ENCODE results near the gene S1PR1. TPM values are rescaled to one million over a fixed set of nuclear protein-coding genes. Genes with fewer than 3 reads are reported as not detected.
"Not testable (repeated sequence)": the region's sequence is repeated elsewhere in the genome, so short reads cannot be mapped to it uniquely, and the experiment has no call there.

Gene S1PR1
- total RNA-seq, 1 donor from 2014 or later, result 284 TPM

DNA sequence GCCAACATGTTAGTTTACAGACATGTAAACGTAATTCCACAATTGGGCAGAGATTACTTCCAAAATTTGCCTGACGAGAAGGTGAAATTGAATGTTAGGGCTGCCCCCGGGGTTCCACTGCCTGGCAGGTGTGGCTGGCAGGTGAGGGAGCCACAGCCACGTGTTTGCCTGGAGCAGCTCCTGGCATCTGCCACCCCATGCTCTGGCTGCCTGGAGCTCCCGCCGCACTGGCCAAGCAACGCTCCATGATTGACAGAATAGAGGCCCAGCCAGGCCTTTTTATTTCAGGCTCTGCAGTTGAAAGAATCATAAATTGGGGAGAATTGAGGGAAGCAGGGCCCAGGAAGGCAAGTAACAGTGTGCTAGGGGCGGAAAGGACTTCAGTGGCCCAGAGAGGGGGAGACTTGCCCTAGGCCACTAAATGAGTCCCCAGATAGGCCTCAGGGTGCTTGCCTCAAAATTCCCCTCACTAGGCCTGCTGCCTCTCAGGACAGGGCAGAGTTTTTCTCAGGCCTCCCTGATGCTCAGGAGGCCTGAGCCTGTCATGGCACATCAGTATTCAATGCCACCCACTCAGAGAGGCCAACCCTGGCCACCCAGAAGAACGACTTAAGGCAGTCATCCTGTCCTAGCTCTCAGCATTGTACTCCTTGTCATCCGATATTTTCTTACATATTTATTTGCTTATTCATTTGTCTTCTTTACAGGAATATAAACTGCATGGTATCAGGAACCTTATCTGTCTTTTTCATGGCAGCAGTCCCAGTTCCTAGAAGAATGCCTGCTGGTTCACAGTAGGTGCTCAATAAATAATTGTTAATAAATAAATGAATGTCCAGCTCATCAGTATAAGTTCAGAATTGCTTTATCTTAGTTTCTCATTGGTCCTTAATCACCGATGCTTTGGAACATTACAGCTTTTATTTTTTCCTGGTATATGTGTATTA is 16.6 kb upstream of the S1PR1 start:
- no peak for DNase-seq (ENCODE audit: low read depth in 2 of 2)

DNA sequence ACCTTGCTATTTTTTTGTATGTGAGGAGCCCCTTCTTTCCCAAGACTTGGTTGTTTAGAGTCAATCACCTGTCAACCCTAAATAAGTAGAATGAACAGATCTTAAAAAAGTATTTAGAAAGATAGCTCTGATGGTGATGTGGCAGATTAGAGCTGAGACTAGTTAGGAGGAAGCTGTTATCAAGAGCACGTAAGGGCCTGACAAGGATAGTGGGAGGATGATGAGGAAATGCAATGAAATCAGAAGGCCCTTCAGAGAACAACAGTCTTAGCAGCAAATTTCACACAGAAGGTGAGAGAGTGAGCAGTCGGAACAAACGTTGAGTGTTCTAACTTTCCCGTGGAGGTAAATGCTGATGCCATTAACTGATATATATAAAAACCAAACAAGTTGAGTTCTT is 15.9 kb upstream of the S1PR1 start:
- DNase-seq (ENCODE audit: low read depth in 2 of 2), result no peak

DNA sequence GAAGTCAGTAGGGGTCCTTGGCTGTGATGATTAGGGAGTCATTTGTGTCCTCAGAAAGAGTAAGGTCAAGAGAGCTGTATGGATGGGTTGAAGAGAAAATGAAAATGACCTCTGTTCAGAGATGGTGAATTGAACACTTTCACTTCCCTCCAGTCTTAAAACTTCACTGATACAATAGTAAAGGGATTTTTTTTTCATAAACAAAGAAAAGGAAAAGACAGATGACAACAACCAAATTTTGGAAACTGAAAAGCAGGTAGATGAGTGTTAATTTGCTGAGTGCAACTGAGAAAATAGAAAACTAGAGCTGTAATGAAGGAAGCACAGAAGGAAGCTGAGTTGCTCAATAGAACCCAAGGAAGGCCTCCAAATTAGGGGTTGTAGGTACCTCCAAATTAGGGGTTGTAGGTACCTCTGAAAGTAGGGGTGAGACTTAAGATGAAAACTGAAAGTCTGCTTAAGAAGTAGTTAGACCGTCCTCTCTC is 14.8 kb upstream of the S1PR1 start:
- no peak for DNase-seq (ENCODE audit: low read depth in 2 of 2)

DNA sequence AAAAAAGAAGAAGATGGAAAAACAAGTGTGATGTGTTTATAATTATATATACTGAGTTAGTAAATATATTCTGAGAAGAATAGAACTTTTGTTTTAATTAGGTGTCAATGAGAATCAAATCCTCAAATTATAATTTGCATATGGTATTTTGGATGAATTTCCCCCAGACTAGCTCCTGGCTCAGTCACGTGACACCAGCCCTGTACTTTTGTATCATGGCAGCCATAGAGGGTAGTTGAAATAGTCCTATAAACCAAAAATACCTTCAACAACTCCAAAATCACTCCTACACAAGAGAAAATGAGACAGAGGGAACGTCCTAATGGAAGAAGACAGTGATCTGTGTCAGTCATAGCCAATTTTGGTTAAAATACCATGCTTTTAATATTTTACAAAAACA is 9.0 kb upstream of the S1PR1 start:
- no peak for DNase-seq (ENCODE audit: low read depth in 2 of 2)

DNA sequence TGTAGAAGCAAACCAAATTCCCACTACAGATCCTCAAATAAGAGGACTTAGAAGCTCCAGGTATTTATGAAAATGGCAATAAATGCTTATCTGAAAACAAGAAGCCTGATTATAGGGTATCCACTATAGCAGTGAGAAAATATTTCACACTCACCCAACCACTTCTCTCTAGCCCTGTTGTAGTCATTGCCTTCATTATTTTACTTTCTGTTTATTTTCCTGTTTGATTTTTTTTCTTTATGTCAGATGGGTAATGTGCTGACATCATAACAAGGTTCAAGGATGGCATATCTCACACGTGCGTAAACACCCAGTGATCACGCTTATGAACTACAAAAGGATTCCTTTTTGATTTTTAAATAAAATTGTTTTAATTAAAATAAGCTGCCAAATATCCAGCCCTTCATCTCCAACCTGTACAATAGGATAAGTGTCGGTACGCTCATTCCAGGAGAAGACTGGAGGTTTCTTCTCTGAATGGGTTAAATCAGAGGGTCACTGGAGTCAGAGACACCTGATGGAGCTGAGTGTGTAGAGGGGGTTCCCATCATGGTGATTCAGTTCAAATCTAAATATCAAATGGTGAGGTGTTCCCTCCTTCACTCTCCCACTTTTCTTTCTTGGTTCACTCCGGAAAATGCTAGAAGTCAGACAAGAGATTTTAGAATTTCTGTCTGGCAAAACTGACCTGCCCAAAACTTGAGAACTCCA is 8.2 kb upstream of the S1PR1 start:
- DNase-seq (ENCODE audit: low read depth in 2 of 2), result no peak

DNA sequence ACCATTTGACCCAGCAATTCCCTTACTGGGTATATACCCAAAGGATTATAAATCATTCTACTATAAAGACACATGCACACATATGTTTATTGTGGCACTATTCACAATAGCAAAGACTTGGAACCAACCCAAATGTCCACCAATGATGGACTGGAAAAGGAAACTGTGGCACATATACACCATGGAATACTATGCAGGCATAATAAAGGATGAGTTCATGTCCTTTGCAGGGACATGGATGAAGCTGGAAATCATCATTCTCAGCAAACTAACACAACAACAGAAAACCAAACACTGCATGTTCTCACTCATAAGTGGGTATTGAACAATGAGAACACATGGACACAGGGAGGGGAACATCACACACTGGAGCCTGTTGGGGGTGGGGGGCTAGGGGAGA is 4.6 kb upstream of the S1PR1 start:
- DNase-seq (ENCODE audit: low read depth in 2 of 2), result not testable (repeated sequence)

DNA sequence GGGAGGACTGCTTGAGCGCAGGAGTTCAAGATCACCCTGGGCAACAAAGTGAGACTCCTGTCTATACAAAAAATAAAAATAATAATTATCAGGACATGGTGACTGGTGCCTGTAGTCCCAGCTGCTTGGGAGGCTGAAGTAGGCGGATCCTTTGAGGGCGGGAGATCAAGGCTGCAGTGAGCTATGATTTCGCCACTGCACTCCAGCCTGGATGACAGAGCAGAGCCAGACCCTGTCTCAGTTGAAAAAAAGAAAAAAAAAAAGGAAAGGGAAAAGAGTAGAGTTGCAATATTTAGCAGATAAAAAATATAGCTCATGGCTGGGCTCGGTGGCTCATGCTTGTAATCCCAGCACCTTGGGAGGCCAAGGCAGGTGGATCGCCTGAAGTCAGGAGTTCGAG is 3.3 kb upstream of the S1PR1 start:
- DNase-seq (ENCODE audit: low read depth in 2 of 2), result no peak

DNA sequence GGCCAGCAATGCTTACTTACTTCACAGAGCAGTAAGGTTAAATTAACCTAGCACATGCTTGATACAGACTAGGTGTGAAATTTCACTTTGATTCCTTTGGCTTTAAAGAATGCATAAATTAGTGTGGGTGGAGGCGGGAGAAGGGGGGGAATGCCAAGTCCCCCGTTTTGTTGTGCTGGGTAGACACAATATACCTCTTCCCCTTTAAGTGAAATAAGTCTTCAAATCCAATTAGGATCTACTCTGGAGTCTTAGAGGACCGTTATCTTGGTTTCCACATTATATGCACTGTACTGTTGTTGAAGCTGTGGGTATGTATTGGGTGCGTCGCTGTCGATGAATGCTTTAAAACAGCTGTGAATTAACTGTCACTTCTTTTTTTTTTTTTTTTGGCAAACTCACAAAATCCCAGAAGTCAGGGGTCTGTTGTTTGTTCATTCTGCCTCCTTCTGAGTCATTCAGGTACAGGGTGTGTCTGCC is 1.6 kb upstream of the S1PR1 start:
- peak in 1 of 2 donors; percentile 39 for DNase-seq (ENCODE audit: low read depth in 2 of 2)

DNA sequence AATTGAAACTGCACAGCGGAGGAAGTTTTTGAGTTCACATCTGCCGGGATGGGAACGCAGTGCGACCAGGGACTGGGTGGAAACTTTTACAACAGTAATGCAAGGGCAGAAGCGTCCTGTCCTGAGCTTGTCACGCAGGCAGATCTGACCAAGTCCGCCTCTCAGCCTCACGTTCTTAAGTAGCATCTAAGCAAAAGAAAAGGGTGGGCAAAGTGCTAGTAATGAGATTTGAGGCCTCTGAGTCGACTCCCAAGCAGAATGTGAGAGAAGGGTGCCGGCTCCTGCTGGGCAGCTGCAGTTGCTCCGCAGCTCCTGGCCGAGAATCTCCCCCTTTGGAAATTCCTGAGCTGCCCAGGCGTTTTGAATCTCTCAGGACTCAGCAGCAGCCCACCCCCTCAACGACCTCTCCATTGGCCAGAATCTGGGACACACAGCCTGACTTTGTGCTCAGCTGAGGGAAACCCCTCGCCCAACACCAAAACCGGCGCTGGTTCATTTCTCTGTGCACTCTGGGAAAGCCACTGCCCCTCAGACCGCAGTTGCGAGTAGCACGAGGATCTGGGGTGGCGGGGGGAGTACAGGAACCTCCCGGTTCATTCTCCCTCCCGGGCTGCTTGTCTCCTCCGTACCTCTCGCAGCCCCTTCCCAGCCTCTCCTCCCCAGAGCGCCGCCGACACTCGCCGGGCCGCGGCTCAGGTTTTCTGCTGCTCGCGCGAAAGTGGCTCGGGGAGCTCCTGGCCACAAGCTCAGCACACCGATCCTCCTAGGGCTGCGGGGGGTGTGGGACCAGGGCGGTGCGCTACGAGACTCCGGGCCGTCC is 913 bp upstream of the S1PR1 start:
- DNase-seq (ENCODE audit: low read depth in 2 of 2), result peak; percentile 80 to 86

DNA sequence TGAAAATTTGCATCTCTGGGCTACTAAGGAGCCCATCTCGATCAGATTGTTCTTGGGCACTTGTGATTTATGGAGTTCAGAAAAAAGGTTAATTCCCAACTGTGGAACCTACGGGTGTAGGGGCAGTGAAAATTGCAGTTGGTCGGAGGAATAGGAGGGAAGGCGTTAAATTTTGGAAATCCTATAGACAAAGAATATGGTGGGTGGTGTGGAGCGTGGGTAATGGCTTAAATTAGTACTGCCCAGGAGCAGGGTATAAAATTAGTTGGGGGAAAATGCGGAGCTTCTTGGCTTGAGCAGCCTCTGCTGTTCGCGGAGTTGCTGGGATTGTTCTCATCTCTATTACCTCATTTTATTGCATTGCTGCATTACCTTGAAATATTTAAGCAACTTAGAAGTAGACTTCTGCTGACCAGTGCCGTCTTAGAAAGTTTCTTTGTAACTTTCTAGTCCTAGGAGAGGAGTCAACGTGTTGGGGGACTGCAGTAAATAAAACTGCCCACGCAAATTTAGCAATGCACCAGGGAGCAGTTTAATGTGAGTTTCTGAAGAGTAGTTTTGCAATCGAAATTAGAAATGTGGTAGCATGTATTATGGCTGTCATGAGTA is 514 bp downstream of the S1PR1 start:
- peak; percentile 57 to 62 for DNase-seq (ENCODE audit: low read depth in 2 of 2)

DNA sequence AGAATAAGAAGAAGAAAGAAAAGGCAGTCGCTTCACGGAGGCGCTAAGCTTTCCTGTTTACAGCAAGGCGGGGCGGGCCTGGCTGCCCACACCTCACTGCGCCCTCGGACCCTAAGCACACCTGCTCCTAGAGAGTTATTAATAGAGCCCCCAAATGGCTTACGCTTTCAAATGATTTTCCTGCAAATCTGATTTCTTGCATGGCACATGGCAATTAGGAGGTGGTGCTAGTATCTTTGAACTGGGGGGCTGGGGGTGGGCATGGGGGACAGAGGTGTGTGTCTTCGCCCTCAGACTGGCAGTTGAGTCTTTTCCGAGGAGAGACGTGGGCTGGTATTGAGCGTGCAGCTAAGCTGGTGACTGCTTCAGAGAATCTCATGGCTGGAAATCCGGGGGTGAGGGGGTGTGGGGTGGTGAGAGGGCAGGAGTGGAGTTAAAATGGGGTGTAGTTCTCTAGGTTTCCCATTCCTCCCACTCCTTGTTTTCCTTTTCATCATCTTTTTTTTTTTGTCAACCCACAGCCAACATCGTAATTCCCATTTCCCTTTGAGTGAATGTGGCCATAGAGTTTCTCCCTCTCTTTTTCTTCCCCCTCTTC is 1.3 kb downstream of the S1PR1 start:
- DNase-seq (ENCODE audit: low read depth in 2 of 2), result peak; percentile 53 to 65

DNA sequence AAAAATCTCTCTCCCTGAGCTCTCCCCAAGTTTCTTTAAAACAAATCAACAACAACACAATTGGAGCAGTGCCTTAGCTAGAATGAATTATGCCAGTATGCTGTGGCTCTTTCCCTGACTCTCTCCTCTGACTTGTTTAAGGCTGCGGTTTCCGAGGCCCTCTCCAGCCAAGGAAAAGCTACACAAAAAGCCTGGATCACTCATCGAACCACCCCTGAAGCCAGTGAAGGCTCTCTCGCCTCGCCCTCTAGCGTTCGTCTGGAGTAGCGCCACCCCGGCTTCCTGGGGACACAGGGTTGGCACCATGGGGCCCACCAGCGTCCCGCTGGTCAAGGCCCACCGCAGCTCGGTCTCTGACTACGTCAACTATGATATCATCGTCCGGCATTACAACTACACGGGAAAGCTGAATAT is 1.9 kb downstream of the S1PR1 start:
- DNase-seq (ENCODE audit: low read depth in 2 of 2), result peak; percentile 96 to 97

DNA sequence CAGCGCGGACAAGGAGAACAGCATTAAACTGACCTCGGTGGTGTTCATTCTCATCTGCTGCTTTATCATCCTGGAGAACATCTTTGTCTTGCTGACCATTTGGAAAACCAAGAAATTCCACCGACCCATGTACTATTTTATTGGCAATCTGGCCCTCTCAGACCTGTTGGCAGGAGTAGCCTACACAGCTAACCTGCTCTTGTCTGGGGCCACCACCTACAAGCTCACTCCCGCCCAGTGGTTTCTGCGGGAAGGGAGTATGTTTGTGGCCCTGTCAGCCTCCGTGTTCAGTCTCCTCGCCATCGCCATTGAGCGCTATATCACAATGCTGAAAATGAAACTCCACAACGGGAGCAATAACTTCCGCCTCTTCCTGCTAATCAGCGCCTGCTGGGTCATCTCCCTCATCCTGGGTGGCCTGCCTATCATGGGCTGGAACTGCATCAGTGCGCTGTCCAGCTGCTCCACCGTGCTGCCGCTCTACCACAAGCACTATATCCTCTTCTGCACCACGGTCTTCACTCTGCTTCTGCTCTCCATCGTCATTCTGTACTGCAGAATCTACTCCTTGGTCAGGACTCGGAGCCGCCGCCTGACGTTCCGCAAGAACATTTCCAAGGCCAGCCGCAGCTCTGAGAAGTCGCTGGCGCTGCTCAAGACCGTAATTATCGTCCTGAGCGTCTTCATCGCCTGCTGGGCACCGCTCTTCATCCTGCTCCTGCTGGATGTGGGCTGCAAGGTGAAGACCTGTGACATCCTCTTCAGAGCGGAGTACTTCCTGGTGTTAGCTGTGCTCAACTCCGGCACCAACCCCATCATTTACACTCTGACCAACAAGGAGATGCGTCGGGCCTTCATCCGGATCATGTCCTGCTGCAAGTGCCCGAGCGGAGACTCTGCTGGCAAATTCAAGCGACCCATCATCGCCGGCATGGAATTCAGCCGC is 2.5 kb downstream of the S1PR1 start:
- peak; percentile 76 to 84 for DNase-seq (ENCODE audit: low read depth in 2 of 2)

DNA sequence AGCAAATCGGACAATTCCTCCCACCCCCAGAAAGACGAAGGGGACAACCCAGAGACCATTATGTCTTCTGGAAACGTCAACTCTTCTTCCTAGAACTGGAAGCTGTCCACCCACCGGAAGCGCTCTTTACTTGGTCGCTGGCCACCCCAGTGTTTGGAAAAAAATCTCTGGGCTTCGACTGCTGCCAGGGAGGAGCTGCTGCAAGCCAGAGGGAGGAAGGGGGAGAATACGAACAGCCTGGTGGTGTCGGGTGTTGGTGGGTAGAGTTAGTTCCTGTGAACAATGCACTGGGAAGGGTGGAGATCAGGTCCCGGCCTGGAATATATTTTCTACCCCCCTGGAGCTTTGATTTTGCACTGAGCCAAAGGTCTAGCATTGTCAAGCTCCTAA is 3.2 kb downstream of the S1PR1 start:
- peak; percentile 67 to 73 for DNase-seq (ENCODE audit: low read depth in 2 of 2)

DNA sequence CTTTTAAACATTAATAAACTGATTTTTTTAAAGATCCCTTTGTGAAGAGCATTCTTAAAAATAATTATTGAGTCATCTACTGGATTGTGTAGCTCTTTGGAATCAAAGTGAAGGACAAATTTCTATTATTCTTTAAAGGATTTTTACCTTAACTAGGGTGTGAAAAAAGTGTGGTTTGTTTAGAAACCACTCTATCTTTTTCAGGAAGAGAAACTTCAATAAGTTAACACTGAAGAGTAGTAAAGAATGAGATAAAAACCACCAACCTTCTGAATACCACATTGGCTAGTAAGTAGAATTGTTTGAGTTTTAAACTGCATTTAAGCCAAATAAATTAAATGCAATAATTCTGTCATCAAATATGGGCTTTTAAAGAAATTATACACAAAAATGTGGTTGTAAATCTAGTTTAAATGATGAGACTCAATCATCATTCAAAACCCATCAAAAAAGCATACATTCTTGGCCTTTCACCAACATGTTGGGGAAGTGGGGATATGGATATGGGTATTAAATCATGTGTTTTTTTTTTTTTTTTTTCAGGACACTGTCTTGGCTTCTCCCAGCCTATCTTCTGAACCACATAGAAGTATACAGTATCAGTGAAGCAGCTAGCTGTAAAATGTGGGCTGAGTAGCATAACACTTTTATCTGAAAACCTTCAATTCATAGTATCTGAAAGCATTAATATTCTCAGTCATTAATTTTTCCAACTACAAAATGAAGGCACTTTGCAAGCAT is 4.8 kb downstream of the S1PR1 start:
- DNase-seq (ENCODE audit: low read depth in 2 of 2), result peak in 1 of 2 donors; percentile 52

DNA sequence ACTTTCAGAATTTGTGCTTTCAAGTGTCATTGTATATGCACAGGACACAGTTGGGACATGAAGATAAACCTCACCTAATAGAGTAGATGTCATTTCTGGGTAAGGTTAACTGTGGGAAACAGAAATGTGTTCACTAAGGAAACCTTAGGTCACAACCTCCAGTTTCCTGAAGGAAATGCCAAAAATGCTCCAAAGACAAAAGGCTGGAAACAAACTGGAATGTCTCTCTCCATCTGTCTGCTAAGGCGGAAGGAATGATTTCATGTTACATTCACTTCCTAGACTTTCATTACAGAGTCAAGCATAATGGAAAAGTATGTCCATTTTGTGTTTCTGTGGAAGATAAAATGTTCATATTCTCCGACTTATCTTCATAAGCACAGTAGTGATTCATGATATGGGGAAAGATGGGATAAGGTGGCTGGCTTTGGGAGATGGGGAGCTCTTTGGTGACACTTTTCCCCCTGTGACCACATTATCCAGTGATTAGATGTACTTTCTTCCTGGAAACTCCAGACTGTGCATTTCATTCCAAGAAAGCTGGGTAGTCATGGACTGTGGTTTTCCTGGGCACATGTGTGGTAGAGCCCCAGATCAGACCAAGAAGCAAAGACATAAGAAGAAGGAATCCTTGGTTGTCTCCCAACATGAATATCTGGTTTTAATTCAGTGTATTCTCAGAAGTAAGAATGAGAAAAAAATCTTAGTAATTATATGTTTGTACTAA is 5.7 kb downstream of the S1PR1 start:
- DNase-seq (ENCODE audit: low read depth in 2 of 2), result peak; percentile 97 to 98

DNA sequence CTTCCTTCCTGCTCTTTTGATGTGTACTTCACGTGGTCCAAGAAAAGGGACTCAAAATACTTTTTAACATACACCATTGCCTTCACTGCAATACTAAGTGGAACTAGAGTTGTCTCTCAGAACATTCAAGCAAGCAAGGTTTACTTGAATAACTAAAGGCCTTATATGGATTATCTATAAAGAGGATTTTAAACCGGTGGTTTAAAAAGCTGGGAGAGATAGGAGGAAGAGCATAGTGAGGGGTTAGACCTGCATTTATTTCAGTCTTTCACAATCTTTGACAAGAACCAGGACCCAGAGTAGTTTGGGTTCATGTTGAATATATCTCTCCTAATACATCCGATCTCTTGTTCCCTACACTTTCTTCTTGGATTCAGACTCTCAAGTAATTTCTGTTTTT is 6.9 kb downstream of the S1PR1 start:
- DNase-seq (ENCODE audit: low read depth in 2 of 2), result no peak

DNA sequence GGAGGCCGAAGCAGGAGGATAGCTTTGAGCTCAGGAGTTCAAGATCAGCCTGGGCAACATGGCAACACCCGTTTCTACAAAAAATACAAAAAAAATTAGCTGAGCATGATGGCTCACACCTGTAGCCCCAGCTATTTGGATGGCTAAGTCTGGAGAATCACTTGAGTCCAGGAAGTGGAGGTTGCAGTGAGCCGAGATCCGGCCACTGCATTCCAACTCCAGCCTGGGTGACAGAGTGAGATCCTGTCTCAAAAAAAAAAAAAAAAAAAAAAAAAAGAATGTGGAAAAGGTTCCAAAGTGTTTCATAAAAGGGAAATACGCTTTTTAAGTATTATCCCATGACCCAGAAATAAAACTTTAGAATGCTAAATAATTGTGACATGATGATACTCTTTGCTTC is 8.0 kb downstream of the S1PR1 start:
- DNase-seq (ENCODE audit: low read depth in 2 of 2), result peak in 1 of 2 donors; percentile 22

All from lung microvascular endothelial cell (primary cell).